GM21717 (cell line): ENCODE measurements around the gene SPAG9.

ENCODE experiments used
- ATAC-seq: cut with Tn5 transposase; IDR thresholded peaks from one replicate; pipeline ENCODE4 v1.9.1; 2021; ENCODE audit warnings: mild to moderate bottlenecking, moderate library complexity; ENCODE audit not compliant: unreplicated experiment

The SPAG9 gene

DNA sequence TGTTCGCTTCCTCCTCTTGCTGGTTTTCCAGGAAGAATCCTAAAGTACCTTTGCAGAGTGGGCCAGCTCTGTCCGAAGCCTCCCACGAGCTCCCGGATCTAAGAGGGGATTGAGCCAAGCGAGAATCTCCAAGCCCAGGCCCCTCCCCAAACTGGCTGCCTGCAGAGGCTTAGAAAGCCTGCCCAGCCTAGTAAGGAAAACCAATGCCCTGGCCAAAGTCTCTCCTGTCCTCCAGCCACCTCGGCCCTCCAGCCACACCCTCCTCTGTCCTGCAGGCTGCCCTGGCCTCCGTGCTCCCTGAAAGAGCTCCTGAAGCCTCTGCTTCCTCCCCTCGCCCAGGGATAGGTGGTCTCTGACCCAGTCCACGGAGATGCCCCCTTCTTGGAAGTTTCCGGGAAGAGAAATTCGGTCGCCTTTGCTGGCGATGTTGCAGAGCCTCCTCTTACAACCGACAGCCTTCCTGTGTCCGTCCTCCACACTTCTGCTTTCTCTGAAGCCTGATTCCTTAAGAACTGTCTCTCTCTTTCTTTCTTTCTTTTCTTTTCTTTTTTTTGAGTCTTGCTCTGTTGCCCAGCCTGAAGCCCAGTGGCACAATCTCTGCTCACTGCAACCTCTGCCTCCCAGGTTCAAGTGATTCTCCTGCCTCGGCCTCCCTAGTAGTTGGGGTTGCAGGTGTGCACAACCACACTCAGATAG lies 199.6 kb downstream of the SPAG9 start:
- ATAC-seq: no peak

DNA sequence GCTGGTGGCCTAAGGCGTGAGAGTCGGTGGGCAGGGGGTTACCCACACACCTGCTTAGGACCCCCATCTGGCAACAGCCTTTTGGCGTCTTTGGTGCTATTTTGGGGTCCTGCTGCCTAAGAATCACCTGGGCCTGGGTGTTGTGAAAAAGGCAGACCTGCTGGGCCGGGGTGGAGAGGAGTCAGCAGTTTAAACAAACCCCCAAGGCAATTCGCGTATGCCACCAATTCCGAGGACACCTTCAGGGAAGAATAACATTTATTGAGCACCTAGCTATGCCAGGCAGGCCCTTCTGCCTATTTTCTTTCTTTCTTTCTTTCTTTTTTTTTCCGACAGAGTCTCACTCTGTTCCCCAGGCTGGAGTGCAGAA lies 200.6 kb downstream of the SPAG9 start:
- no peak for ATAC-seq

DNA sequence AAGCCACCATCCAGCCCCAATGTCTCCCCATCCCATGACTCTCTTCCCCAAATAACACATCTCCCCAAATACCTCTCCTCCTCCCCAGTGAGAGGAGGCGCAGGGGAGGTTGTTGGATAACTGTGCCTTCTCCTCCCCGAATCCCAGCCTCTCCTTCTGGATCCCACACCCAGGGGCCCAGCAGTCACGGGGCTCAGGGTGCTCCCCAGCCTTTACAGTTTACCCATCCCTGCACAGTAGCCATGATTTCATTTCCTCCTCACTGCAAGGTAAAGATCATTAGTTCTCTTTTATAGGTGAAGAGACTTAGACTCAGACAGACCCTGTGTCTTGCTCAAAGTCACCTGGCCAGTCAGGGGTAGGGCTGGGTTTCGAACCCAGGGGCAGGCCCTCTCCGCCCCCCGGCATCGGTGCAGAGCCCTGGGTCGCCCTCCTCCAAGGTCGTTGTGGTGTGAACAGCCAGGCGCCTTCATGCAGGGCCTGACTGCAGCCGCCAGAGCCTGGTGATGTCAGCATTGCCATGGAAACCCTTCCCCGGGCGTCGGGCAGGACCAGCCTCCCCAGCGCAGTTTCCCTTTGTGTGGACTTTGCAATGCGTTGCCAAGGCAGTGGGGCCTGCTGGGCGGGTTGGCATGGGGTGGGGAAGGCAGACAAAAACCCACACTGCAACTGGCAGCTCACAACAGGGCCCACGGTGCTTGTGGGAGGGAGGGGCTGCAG lies 201.2 kb downstream of the SPAG9 start:
- no peak for ATAC-seq

DNA sequence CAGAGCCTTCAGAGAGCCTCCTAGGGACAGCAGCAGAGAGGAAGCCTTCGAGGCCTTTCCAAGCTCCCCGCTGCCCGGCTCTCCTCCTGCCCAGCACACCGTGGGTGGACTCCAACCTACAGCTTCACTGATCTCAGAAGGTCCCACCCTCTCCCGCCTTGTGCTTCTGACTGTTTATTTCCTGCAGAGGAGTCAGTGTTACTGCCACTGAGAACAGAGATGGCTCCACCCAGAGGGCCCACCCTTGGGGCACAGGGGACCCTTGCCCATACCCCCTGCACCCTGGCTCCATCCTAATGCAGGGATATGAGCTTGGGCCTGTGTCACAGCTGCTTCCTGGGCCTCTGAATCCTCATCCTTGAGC lies 201.8 kb downstream of the SPAG9 start:
- ATAC-seq: no peak

DNA sequence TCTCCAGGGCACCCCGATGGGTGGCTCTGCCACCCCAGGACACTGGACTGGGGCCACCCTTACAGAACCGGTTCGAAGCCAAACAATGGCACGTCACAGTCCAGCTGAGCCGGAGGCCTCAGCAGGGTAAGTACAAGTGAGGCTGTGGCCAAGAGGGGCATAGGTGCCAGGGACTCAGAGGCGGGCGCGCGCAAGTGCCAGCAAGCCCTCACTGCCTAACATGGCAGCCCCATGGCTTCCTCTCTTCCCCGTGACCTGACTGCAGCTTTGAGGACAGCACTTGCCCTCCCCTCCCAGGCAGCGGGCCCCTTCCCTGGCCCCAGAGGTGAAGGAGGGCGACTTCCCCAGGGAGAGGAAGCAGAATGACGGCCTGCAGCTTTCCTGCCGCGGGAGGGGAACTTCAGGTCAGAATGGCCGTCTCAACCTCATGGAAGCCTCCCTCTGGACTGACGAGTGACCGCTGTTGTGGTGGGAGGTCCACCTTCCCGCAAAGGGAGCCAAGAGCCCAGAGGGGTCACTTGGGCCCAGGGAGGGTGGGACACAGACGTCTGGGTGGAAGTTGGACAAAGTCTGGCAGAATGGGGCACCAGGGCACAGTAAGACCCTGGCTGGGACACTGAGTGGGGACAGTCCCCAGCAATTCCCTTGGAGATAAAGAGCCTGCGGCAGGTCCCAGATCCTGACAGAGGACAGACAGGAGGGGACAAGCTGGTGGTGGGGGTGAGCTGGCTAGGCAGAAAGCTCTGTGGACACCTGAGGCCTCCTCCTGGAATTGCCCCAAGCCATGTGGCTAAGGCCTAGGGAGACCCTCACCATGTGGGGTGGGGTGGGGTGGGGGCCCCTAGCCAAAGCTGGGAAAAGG lies 202.4 kb downstream of the SPAG9 start:
- ATAC-seq: no peak

DNA sequence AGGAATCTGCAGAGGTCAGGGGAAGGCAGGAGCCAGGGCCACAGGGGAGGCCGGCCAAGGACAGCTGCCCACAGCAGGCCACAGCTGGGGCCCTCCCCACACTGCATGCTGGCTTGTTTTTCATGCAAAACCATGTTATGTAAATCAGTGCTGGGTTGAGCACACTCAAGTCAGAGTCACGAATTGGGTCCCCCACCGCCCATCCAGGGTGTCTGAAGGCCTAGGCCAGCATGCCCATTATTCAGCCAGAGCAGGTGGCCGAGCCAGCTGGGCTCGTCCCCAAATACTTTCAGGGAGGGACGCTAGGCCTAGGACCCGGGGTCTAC lies 203.3 kb downstream of the SPAG9 start:
- ATAC-seq: no peak

DNA sequence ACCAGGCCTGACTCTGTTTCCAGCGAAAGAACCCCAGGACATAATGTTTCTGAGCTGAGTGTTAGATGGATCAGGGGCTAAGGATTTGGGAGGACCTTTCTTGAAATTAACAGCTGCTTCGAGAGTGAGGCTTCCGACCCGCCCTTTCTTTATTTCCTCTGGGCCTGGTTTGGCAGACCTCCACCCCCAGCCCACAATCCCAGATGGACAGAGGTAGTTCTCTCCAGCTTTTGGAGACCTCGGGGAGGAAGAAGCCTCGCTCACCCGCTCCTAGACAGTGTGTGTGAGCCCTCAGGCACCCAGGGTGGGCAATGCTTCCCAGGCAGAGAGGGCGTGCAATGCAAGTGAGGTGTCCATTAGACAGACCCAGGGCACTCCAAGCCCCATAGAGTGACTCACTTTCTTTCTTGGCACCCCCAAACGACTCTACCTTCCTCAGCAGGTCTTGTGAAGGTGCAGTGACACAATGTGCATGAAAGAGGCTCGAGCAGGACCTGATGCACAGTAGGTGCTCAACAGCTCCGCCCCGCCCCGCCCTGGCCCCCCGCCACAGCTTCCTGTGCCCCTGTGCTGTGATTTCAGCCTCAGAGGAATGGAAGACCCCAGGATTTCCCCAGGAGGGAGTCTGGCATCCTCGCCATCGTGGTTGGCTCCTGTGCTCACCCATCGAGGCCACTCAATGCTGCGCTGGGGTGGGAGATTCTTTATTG lies 203.8 kb downstream of the SPAG9 start:
- no peak for ATAC-seq

DNA sequence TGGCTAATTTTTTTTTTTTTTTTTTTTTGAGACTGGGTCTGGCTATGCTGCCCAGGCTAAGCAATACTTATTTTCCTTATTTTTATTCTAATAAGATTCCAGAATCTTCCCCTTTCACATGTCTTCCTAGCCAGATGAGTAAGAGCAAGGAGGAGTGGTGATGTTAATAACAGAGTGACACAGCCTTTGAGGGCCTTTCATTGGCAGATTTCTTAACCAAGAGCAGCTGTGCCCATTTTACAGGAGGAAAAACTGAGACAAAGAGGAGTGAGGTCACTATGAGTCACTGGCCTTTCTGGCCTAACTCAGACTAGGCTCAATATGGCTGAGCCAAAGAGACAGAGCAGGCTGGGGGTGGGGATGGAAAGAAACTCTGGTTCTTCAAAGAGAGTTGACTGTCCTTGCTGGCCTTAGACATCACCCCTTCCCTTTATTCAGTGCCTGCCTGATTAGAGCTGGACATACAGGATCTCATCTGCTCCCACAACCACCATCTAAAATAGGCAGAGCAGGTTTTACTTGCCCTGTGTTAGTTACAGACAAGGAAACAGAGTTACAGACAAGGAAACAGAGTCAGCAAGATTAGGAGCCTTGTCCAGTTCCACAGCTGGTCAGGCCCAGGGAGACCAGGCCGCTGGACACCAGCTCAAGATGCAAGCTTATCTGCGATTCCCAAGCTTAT lies 204.5 kb downstream of the SPAG9 start:
- ATAC-seq: no peak

DNA sequence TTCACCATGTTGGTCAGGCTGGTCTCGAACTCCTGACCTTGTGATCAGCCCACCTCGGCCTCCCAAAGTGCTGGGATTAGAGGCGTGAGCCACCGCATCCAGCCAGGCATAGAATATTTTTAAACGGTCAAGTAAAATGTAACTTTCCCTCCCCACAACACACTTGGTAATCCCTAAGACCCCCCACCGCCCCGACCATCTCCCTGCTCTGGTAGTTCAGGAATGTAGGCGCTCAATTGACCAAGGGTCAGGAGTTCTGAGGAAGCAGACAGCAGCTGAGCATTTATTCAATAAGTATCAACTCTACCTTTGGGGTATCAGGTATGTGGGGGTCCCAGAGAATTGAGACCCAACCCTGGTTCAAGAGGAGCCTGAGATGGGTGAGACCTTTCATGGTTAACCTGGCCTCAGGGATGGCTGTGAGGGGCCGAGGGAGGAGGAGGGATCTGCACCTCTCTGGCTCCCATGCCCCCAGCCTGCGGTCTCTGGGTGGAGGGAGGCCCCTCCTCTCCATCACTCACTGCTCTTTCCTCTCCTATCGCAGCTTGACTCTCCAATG lies 206.1 kb downstream of the SPAG9 start:
- no peak for ATAC-seq

DNA sequence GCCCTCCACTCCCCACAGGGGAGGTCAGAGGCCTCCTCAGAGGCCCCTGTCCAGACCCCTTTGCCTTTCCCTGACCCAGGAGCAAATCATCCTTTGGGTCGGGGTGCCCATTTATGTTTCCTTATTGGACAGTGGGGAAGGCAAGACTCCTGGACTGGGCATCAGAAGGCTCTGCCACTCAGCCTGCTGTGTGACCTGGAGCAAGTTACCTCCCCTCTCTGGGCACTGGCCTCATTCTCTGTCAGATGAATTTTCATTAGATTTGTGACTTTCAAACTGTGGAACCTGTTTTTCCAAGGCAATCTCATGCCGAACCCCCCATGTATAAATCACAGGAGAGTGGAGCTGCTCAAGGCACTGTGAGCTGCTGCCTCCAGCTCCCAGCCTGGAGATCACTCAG lies 207.5 kb downstream of the SPAG9 start:
- no peak for ATAC-seq
